Esophagus (tissue), 2 donors: ENCODE results near the gene FNBP1. TPM values are rescaled to one million over a fixed set of nuclear protein-coding genes. Genes with fewer than 3 reads are reported as not detected.
A peak's percentile ranks its signal among the peaks of the same experiment; 100 is the strongest.

Experiments used
- H3K27ac ChIP-seq, 2 donors: one replicate each; pipeline ENCODE4 v1.5.1; 2013; ENCODE audit warnings: low read depth in 2 of 2, mild to moderate bottlenecking in 2 of 2, inconsistent platforms in 1 of 2, low read length in 1 of 2, moderate library complexity in 1 of 2
- H3K27me3 ChIP-seq, 2 donors: one replicate each; pipeline ENCODE4 v1.6.1; 2013; ENCODE audit warnings: low read length in 2 of 2, control low read depth in 1 of 2, mild to moderate bottlenecking in 1 of 2; ENCODE audit not compliant: insufficient read depth in 2 of 2, control insufficient read depth in 1 of 2
- H3K36me3 ChIP-seq, 2 donors: one replicate each; pipeline ENCODE4 v1.6.1; 2013; ENCODE audit warnings: low read length in 1 of 2; ENCODE audit not compliant: control insufficient read depth in 2 of 2, insufficient read depth in 2 of 2
- H3K4me1 ChIP-seq, 2 donors: one replicate each; pipeline ENCODE4 v1.6.1; 2013; ENCODE audit warnings: low read length in 1 of 2; ENCODE audit not compliant: control insufficient read depth in 2 of 2, insufficient read depth in 2 of 2
- H3K4me3 ChIP-seq, 2 donors: one replicate each; pipeline ENCODE4 v1.5.1; 2013; ENCODE audit warnings: low read length in 2 of 2, mild to moderate bottlenecking in 2 of 2, low read depth in 1 of 2, moderate library complexity in 1 of 2
- H3K9me3 ChIP-seq, 2 donors: one replicate each; pipeline ENCODE4 v1.6.1; 2013; ENCODE audit warnings: mild to moderate bottlenecking in 2 of 2, low read depth in 1 of 2, low read length in 1 of 2, moderate library complexity in 1 of 2; ENCODE audit not compliant: control insufficient read depth in 2 of 2, insufficient read depth in 1 of 2
- WGBS, 2 donors: extraction: QIAGEN DNeasy Blood & Tissue Kit; methylation state at CpG; one replicate each; pipeline ENCODE4 v1.1.7; 2013; 5-methylcytosine and 5-hydroxymethylcytosine counted together
- polyA plus RNA-seq, 2 donors: library from polyadenylated mRNA; stranded (reverse); fragments of 200-250 nt; gene quantifications; one replicate each; pipeline ENCODE4 v1.2.3, GENCODE V29; 2013
- donor health status: healthy with polysubstance abuse.
- donor health status: Bipolar disorder and iron deficiency.

Gene FNBP1
- polyA plus RNA-seq, 2 donors = 16.1 to 19.1 TPM

DNA sequence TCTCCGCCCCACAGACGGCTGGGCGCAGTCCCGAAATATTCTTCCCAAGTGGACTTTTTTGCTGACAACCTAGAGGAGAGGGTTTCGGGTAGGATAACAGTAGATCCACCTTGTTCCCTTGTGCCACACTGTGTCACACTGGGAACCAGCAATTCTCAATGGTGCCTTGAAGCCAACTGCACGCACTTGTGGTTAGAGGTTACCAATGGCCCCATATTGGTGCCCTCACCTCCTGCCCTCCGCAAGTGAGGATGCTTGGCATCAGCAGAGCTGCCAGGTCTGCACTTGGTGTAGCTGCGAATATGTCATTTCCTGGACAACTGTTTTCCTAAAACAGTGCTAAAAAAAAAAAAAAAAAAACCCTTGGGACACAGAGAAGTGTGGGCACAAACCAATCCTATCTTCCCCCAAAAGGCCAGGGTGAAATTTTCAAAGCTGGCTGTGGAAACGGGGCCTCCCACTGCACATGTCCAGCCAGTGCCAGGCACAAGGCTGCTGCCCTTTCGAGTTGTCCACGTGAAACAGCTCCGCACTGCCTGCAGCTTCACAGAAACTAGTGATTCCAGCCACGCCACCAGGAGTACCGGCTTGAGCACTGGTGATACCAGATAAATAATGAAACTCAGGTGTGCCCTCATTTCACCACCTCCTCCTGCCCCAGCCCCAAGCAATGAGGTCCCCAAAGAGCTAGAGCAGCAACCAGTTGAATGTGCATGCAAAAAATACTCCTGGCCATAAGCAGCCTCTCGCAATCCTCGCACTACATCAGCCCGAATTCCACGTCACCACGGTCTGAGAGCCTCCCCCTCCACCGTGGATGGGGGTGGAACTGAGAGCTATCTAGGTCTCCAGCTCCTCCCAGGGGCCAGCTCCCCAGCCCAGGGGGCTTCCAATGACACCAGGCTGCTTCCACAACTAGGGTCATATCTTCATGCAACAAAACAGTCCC, 156.5 kb downstream of the FNBP1 start:
- peak overlapping the region; percentile 85 to 97 for H3K27ac ChIP-seq
- H3K4me1 ChIP-seq = peaks cover 4 to 9% of the 10 kb centered on the region in 2 donors
- peak overlapping the region in 1 of 2 donors; percentile 53 for H3K4me3 ChIP-seq
- 46 to 48% methylated on average over 20 of the region's 20 CpGs for WGBS, 2 donors
- no peaks in the 10 kb centered on the region for H3K27me3 ChIP-seq
- peaks cover 3 to 8% of the 10 kb centered on the region in 2 donors for H3K36me3 ChIP-seq
- H3K9me3 ChIP-seq = no peaks in the 10 kb centered on the region

DNA sequence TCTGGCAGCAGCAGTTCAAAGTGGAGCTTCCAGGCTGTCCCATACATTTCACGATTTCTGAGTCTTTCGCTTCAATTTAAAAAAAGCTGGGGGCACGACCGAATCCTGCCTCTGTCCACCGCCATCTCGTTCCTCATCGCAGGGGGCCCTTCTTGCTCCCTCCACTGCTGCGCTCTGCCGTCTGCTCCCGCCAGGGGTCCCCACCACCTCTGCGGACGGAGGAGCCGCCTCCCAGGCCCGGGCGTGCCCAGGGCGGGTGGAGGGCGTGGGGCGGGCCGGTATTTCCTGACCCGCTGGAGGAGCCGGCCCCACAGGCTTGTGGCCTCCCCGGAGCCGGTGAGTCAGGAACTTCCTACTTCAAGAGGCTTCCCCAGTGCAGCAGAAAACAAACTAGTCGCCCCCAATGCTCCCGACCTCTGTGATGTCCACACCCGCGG, 157.3 kb downstream of the FNBP1 start:
- 1% methylated on average over 23 to 27 of the region's 27 CpGs for WGBS, 2 donors
- peak overlapping the region; percentile 85 to 97 for H3K27ac ChIP-seq
- H3K27me3 ChIP-seq = no peaks in the 10 kb centered on the region
- peaks cover 4 to 9% of the 10 kb centered on the region in 2 donors for H3K4me1 ChIP-seq
- H3K36me3 ChIP-seq = peaks cover 8 to 13% of the 10 kb centered on the region in 2 donors
- no peaks in the 10 kb centered on the region for H3K9me3 ChIP-seq
- H3K4me3 ChIP-seq = peak overlapping the region; percentile 43 to 53

DNA sequence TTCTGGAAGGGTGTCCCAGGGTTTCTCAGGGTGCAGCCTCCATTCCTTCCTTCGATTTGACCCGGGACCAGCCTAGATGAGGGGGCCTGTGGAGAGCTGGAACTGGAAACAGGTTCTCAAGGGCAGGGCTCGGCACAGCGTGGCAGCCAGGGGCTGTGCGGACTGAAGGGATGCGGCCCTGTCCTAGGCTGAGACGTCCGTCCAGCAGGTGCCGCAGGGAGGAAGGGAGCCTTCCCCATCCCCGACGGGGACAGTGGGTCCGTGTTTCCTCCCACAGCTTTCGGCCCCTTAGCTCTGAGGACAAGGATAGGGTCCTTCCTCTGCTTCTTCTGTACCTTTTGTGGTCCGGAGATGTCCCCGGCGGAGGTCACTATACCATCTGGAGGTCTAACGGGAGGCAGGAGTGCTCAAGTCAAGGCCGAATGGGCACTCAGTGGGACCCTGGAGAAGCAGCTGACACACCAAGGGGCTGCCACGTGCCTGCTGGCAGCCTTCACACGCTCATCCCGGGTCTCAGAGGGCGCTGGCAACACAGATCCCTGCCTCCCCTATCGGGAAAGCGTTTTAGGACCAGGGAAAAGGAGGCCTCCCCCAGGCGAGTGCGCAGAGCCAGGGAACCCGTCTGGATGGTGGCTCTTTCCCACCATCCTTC, 157.8 kb downstream of the FNBP1 start:
- 17 to 20% methylated on average over 24 to 27 of the region's 27 CpGs for WGBS, 2 donors
- Histone ChIP-seq H3K27ac (peak overlapping the region; percentile 85 to 97), H3K27me3 (no peaks in the 10 kb centered on the region), H3K4me1 (peaks cover 4 to 9% of the 10 kb centered on the region in 2 donors), H3K36me3 (peaks cover 12 to 18% of the 10 kb centered on the region in 2 donors), H3K4me3 (peak overlapping the region; percentile 43 to 53), H3K9me3 (no peaks in the 10 kb centered on the region)

DNA sequence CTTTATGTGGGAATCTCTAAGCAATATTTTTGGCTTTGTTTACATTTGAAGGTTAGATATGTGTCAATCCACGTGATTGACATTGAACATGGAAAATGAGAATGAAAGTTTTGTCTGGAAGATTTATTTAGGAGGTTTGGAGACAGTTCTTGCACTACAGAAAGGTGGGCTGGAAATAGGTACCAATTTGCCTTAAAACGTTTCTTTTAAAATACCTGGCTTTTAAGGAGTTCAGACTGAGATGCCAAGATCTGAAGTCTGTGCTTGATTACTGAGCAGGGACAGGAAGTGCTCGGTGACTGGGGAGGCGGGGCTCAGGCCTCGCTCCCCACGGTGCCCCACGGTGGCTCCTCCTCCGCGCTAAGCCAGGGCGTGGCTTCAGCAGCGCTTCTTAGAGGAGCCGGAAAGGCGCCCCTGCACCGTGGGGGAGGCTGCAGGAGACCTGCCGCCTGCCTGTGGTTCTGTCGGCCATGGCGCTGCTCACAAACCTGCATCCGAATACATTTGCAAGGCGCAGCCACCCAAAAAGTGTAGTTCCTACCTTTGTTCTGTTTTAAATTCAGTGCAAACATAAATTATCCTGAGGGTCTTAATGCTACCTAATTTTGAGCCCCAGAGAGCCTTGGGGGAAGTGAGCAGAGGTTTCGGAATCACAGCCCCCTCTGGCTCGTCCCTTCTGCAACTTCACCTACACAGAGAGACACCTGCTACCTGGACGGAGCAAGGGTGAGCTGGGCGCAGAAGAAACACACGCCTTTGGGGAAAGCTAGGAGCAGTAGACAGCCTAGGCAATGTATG, 158.6 kb downstream of the FNBP1 start:
- H3K27ac ChIP-seq = peak overlapping the region; percentile 85 to 97
- H3K27me3 ChIP-seq = no peaks in the 10 kb centered on the region
- peaks cover 16 to 22% of the 10 kb centered on the region in 2 donors for H3K36me3 ChIP-seq
- peak overlapping the region; percentile 43 to 53 for H3K4me3 ChIP-seq
- peaks cover 4 to 9% of the 10 kb centered on the region in 2 donors for H3K4me1 ChIP-seq
- 6 to 7% methylated on average over 24 of the region's 24 CpGs for WGBS, 2 donors
- no peaks in the 10 kb centered on the region for H3K9me3 ChIP-seq

DNA sequence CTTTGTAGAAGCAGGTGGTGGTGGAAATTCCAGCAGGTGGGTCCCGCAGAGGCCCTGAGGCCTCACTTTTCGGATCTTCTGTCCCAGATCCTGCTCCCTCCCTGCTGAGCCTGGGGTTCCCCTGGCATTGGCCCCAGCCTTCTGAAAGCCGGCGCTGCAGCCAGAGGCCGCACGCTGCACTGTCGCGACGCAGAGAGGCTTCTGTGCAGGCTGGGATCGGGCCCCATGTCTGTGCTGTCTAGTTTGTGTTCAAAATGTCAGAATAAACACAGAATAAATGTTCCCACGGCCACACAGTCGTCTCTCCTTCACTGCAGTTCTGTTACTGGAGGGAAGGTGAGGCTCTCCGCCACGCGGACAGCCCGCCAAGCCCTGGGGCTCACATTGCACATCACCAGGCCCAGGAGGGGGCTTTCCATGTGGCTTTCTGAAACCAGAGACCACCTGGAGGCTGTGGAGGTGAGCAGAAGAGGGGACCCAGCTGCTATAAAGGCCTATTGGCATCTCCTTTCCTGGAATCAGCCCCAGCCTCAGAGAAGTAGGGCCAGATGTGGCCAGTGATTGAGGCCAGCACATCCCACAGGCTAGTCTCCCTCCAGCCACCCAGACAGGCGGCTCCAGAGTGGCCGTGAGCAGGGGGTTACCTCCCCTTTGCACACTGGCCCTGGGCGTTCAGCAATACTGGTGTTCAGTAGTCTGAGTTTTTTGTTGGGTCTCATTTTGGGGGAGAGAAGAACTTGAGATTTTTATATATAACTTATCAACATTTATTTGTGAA, 161.3 kb downstream of the FNBP1 start:
- H3K27ac ChIP-seq = no peak overlapping the region
- WGBS, 2 donors = 61 to 71% methylated on average over 19 of the region's 19 CpGs
- no peaks in the 10 kb centered on the region for H3K27me3 ChIP-seq

DNA sequence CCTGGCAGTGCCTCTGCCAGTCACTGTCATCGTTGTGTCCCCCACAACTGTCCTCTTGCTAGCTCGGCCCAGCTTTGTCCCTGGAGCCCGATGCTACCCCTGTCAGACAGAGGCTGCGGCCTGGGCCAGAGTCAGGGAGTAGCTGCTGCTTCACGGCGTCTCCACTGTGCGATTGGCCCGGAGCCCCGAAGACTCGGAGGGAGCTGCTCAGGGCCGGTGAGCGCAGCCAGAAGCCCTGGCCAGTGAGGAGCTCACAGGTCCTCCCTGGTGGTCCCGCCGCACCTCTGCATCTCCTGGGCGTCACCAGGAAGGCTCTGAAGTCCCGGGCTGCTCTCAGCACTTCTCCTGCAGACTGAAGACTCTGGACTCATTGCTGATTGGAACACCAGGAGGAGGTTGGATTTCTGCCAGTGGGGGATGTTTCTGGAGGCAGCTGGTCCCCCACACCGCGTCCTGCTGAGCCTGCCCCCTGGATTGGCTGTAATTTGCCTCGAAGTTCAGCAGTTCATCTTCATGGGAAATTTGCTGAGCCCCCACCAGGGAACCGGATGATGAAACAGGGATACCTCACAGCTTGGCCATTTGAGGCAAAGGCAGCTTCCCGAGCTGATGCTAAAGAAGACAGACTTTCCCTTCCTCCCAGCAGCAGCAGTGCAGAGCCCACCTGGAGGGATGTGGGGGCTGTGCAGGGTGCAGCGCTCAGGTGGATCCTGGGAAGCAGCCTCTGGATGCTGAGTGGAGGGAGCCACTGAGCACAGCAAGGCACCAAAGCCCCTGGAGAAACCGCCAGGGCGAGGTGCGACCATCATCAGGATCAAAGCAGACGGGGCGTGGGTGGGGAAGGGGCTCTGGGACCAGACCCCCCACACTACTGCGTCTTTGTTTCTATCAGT, 162.1 kb downstream of the FNBP1 start:
- Histone ChIP-seq H3K27ac (no peak overlapping the region), H3K9me3 (no peaks in the 10 kb centered on the region), H3K27me3 (no peaks in the 10 kb centered on the region), H3K4me1 (peaks cover 0 to 3% of the 10 kb centered on the region in 2 donors), H3K4me3 (no peak overlapping the region), H3K36me3 (peaks cover 18 to 31% of the 10 kb centered on the region in 2 donors)
- WGBS, 2 donors = 75 to 78% methylated on average over 28 of the region's 28 CpGs

More for the DNA sequence above, 161.3 kb downstream of the FNBP1 start:
- H3K9me3 ChIP-seq = no peaks in the 10 kb centered on the region
- peaks cover 18 to 28% of the 10 kb centered on the region in 2 donors for H3K36me3 ChIP-seq
- H3K4me1 ChIP-seq = peaks cover 4 to 7% of the 10 kb centered on the region in 2 donors
- H3K4me3 ChIP-seq = no peak overlapping the region

DNA sequence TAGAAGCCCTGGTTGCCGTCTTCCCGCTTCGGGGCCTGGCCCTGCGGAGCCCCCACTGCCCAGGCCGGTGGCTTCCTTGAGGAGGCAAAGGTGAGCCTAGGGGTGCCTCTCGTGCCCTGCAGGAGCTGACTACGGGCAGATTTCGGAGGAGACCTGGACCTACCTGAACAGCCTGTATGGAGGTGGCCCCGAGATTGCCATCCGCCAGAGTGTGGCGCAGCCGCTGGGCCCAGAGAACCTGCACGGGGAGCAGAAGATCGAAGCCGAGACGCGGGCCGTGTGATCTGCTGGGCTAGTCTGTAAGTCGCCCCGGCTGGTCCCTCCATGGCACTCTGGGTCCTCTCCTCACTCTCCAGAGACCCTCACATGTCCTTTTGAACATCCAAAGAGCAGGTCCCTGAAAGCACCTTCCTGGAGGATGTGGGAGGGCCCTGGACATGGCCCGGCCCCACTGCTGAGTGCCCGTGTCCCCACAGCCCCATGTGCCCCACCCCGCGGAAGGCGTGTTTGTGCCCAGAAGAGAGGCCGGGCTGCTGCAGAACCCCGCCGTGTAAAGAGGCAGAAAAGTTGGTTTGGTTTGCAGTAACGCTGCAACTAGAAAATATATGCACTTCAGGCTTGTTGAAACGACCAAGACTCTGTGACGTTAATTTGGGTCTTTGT, 162.9 kb downstream of the FNBP1 start:
- Histone ChIP-seq H3K27ac (no peak overlapping the region), H3K9me3 (no peaks in the 10 kb centered on the region), H3K27me3 (no peaks in the 10 kb centered on the region), H3K36me3 (peaks cover 18 to 39% of the 10 kb centered on the region in 2 donors), H3K4me1 (peaks cover 0 to 3% of the 10 kb centered on the region in 2 donors), H3K4me3 (no peak overlapping the region)
- 92 to 93% methylated on average over 31 of the region's 31 CpGs for WGBS, 2 donors
